Natural killer cell treated with Interleukin-12 subunit alpha and Interleukin-12 subunit beta and Interleukin-15 and Interleukin-18, amount 100 ng/mL, for 72 hours (primary cell): ENCODE data around the gene GALNT15. TPM values are rescaled to one million over a fixed set of nuclear protein-coding genes. Genes with fewer than 3 reads are reported as not detected.

Experiments
- ATAC-seq, 2 donors: fragments of 150-1000 bp; cut with Tn5 transposase in 1 of 2; sonication (Bioruptor Pico), chemical (Tn5 transposase) in 1 of 2; 2 replicates each; pipeline ENCODE4 v1.10.0; 2021
- DNase-seq: peaks from one replicate; pipeline ENCODE4 v3.0.0; 2022; ENCODE audit warnings: low spot score
- H3K27ac Mint-ChIP-seq, 2 donors: 1 replicate in 1 of 2; 2 replicates in 1 of 2; pipeline ENCODE4 v1.8.0; 2022; ENCODE audit warnings: mixed read lengths in 2 of 2, mild to moderate bottlenecking in 1 of 2, moderate library complexity in 1 of 2
- H3K27me3 Mint-ChIP-seq, 2 donors: 1 replicate in 1 of 2; 2 replicates in 1 of 2; pipeline ENCODE4 v1.8.0; 2022; ENCODE audit warnings: mixed read lengths in 2 of 2
- H3K36me3 Mint-ChIP-seq: one replicate; pipeline ENCODE4 v1.8.0; 2022; ENCODE audit warnings: mixed read lengths
- H3K4me1 Mint-ChIP-seq, 2 donors: 1 replicate in 1 of 2; 2 replicates in 1 of 2; pipeline ENCODE4 v1.8.0; 2022; ENCODE audit warnings: low read depth in 2 of 2, mixed read lengths in 2 of 2, mild to moderate bottlenecking in 1 of 2
- H3K4me3 Mint-ChIP-seq: one replicate; pipeline ENCODE4 v1.8.0; 2022; ENCODE audit warnings: mixed read lengths
- H3K9me3 Mint-ChIP-seq: 2 replicates; pipeline ENCODE4 v1.8.0; 2022; ENCODE audit warnings: mixed read lengths
- total RNA-seq, 2 donors: library from RNA; stranded (reverse); gene quantifications; one replicate each; pipeline ENCODE4 v1.2.3, GENCODE V29; 2022

GALNT15 gene
- total RNA-seq, 2 donors from 2014 or later = not detected

GRCh38 chr3:16203671-16204629 lies 29.5 kb downstream of the GALNT15 start:
- H3K27ac Mint-ChIP-seq = no peak overlapping the region
- peaks cover 24 to 25% of the 10 kb centered on the region in 2 donors for H3K27me3 Mint-ChIP-seq
- ATAC-seq (no peak), DNase-seq (no peak)
- no peaks in the 10 kb centered on the region for H3K9me3 Mint-ChIP-seq
- H3K4me1 Mint-ChIP-seq = peaks cover 0 to 4% of the 10 kb centered on the region in 2 donors
- no peak overlapping the region for H3K4me3 Mint-ChIP-seq
- no peaks in the 10 kb centered on the region for H3K36me3 Mint-ChIP-seq

DNA sequence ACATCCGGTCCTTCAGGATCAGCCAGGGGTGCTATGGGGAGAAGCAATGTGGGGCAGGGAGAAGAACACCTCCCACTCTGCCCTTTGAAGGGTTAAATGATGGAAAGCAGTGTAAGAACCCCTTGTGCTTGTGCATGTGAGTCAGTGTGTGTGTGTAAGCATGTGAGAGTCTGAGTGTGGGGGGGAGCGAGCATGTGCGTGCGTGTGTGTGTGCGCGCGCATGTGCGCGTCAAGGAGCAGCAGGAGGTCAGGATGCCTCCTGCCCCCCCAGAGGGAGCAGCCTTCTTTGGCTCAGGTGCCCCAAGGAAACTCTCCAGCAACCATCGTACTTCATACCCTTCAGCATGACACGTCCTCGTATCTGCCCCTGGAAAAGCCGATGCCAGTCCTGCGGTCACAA lies 30.3 kb downstream of the GALNT15 start:
- Mint-ChIP-seq H3K27me3 (peaks cover 20 to 24% of the 10 kb centered on the region in 2 donors), H3K27ac (no peak overlapping the region), H3K4me1 (peaks cover 0 to 4% of the 10 kb centered on the region in 2 donors), H3K36me3 (no peaks in the 10 kb centered on the region), H3K9me3 (no peaks in the 10 kb centered on the region), H3K4me3 (no peak overlapping the region)
- ATAC-seq = no peak
- no peak for DNase-seq

DNA sequence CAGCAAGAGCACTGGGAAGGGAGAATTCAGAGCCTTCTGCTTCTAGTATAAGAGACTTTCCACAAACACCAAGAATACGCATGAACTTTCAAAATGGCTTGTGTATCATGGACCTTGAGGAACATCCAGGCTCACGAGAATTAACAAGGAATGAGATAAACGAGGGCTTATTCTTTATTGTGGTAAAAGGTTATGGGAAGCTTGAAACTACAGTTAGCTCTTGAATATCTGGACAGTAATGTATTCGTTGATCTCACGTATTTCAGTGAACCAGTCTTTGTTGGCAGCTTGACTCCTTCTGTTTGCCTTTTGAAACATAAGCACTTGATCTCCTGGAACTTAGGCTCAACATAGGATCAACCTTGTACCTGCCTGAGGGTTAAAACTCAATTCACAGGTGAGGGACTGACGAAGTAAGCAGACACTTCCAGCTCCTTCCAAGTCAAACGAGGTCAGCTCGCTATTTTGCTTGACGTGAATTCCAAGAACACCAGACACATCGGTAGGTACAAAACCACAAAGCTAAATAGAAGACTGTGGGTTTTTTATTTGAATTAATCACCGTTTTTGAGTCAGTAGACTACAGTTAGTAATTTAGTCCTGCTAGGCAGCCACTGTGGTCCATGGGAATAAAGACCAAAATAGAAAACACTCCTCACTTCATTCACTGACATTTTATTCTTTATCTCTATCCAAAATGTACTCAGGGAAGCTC lies 30.8 kb downstream of the GALNT15 start:
- Mint-ChIP-seq H3K4me3 (no peak overlapping the region), H3K36me3 (no peaks in the 10 kb centered on the region), H3K27ac (no peak overlapping the region), H3K9me3 (no peaks in the 10 kb centered on the region), H3K4me1 (peaks cover 0 to 4% of the 10 kb centered on the region in 2 donors), H3K27me3 (peaks cover 18 to 24% of the 10 kb centered on the region in 2 donors)
- ATAC-seq = peak in 1 of 2 donors; percentile 58
- no peak for DNase-seq

DNA sequence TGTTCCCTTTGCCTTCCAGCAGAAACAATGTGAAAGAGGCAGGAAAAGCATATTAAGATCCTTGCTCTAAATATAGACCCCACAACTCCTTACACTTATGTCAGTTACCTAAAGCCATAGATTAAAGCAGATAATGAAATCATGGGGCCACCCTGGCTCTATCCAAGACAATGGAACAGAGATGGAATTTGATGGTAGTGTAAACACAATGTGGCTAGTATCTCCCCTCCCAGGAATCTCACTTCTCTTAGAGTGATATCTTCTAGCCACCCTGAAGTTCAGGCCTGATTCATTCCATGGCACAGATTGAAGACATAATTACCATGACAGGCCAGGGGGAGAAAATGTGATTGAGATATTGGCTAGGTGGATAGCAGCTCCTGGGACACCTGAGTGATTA lies 32.6 kb downstream of the GALNT15 start:
- Mint-ChIP-seq H3K4me3 (no peak overlapping the region), H3K9me3 (no peaks in the 10 kb centered on the region), H3K27me3 (peaks cover 13 to 18% of the 10 kb centered on the region in 2 donors), H3K36me3 (no peaks in the 10 kb centered on the region), H3K27ac (no peak overlapping the region), H3K4me1 (peaks cover 0 to 4% of the 10 kb centered on the region in 2 donors)
- ATAC-seq (no peak), DNase-seq (no peak)

- Mint-ChIP-seq H3K27me3 (peaks cover 2 to 7% of the 10 kb centered on the region in 2 donors), H3K4me3 (no peak overlapping the region), H3K36me3 (no peaks in the 10 kb centered on the region), H3K27ac (no peak overlapping the region), H3K4me1 (no peaks in the 10 kb centered on the region), H3K9me3 (no peaks in the 10 kb centered on the region)
- no peak for DNase-seq
- no peak for ATAC-seq
Observed at GRCh38 chr3:16211176-16211904, 36.9 kb downstream of the GALNT15 start.

- H3K36me3 Mint-ChIP-seq = no peaks in the 10 kb centered on the region
- no peaks in the 10 kb centered on the region for H3K4me1 Mint-ChIP-seq
- H3K4me3 Mint-ChIP-seq = no peak overlapping the region
- DNase-seq (no peak), ATAC-seq (no peak)
- H3K27ac Mint-ChIP-seq = no peak overlapping the region
- H3K9me3 Mint-ChIP-seq = no peaks in the 10 kb centered on the region
- H3K27me3 Mint-ChIP-seq = peaks cover 7% of the 10 kb centered on the region in 2 donors
Observed at GRCh38 chr3:16214366-16214765, 39.9 kb downstream of the GALNT15 start.

- DNase-seq (no peak), ATAC-seq (no peak)
- Mint-ChIP-seq H3K27ac (no peak overlapping the region), H3K9me3 (no peaks in the 10 kb centered on the region), H3K27me3 (peaks cover 7% of the 10 kb centered on the region in 2 donors), H3K36me3 (no peaks in the 10 kb centered on the region), H3K4me3 (no peak overlapping the region), H3K4me1 (no peaks in the 10 kb centered on the region)
Observed at GRCh38 chr3:16216373-16216935, 42.0 kb downstream of the GALNT15 start.

DNA sequence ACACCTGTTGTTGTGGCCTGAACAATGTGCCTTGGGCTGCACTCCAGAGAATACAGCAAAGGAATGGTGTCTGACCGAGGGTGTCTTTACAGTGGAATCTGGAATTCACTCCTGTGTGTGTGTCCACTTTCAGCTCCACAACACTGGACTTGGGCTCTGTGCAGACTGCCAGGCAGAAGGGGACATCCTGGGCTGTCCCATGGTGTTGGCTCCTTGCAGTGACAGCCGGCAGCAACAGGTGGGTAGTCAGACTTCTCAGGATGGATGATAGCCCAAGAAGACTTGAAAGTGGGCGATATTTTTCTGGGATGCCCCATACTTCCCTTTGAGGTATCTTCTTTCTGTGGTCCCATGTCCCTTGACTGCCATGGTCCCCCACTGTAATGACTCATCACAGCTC lies 45.3 kb downstream of the GALNT15 start:
- Mint-ChIP-seq H3K36me3 (no peaks in the 10 kb centered on the region), H3K27ac (no peak overlapping the region), H3K9me3 (no peaks in the 10 kb centered on the region), H3K4me3 (no peak overlapping the region), H3K4me1 (no peaks in the 10 kb centered on the region), H3K27me3 (peaks cover 5 to 7% of the 10 kb centered on the region in 2 donors)
- no peak for DNase-seq
- ATAC-seq = peak in 1 of 2 donors; percentile 11

GRCh38 chr3:16221990-16222389 lies 47.5 kb downstream of the GALNT15 start:
- Mint-ChIP-seq H3K36me3 (no peaks in the 10 kb centered on the region), H3K4me3 (no peak overlapping the region), H3K27me3 (peaks cover 0 to 7% of the 10 kb centered on the region in 2 donors), H3K27ac (no peak overlapping the region), H3K9me3 (peaks cover 3% of the 10 kb centered on the region), H3K4me1 (peaks cover 0 to 3% of the 10 kb centered on the region in 2 donors)
- DNase-seq (no peak), ATAC-seq (no peak)

- Mint-ChIP-seq H3K27me3 (peaks cover 0 to 6% of the 10 kb centered on the region in 2 donors), H3K36me3 (no peaks in the 10 kb centered on the region), H3K4me3 (no peak overlapping the region), H3K4me1 (peaks cover 0 to 3% of the 10 kb centered on the region in 2 donors), H3K27ac (no peak overlapping the region), H3K9me3 (peaks cover 3% of the 10 kb centered on the region)
- ATAC-seq (peak in 1 of 2 donors; percentile 43), DNase-seq (no peak)
Observed at GRCh38 chr3:16222547-16222946, 48.1 kb downstream of the GALNT15 start.

DNA sequence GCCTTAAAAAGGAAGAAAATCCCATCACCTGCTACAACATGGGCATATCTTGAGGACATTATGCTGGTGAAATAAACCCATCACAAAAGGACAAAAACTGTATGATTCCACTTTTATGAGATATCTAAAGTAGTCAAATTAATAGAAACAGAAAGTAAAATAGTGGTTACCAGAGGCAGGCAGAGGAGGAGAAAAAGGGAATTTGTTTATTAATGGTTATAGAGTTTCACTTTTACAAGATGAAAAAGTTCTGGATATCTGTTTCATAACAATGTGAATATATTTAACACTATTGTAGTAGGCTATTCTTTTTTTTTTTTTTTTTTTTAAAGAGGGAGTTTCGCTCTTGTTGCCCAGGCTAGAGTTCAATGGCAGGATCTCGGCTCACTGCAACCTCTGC lies 49.8 kb downstream of the GALNT15 start:
- DNase-seq = no peak
- H3K4me3 Mint-ChIP-seq = no peak overlapping the region

DNA sequence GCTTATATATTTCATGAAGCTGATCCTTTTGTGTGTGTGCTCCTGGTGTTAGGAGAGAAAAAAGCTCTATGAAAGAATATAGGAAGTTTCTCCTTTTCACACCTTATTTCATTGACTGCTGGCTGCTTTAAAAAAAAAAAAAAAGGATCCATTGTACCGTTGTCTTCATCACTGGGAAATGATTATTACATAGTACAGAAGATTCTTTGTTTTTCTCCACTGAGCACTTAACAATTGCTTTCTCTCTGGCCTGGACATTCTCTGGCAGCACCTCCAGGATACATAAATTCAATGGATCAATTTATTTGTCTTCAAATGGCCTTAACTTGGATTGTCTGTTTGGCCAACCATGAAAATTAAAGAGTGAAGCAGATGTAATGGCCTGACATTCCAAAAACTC lies 53.1 kb downstream of the GALNT15 start:
- ATAC-seq (no peak), DNase-seq (no peak)
- peaks cover 0 to 8% of the 10 kb centered on the region in 2 donors for H3K27me3 Mint-ChIP-seq
- H3K27ac Mint-ChIP-seq = no peak overlapping the region
- no peaks in the 10 kb centered on the region for H3K36me3 Mint-ChIP-seq
- H3K4me3 Mint-ChIP-seq = no peak overlapping the region
- H3K4me1 Mint-ChIP-seq = peaks cover 0 to 3% of the 10 kb centered on the region in 2 donors
- H3K9me3 Mint-ChIP-seq = peaks cover 3% of the 10 kb centered on the region

More for the DNA sequence above, 49.8 kb downstream of the GALNT15 start:
- no peak for ATAC-seq
- H3K27me3 Mint-ChIP-seq = peaks cover 0 to 7% of the 10 kb centered on the region in 2 donors
- H3K9me3 Mint-ChIP-seq = peaks cover 3% of the 10 kb centered on the region
- peaks cover 0 to 3% of the 10 kb centered on the region in 2 donors for H3K4me1 Mint-ChIP-seq
- H3K27ac Mint-ChIP-seq = no peak overlapping the region
- H3K36me3 Mint-ChIP-seq = no peaks in the 10 kb centered on the region

- peaks cover 3% of the 10 kb centered on the region for H3K9me3 Mint-ChIP-seq
- no peak overlapping the region for H3K27ac Mint-ChIP-seq
- H3K4me3 Mint-ChIP-seq = no peak overlapping the region
- ATAC-seq = no peak
- H3K27me3 Mint-ChIP-seq = peaks cover 0 to 12% of the 10 kb centered on the region in 2 donors
- DNase-seq = no peak
- H3K4me1 Mint-ChIP-seq = peaks cover 0 to 3% of the 10 kb centered on the region in 2 donors
- no peaks in the 10 kb centered on the region for H3K36me3 Mint-ChIP-seq
Observed at GRCh38 chr3:16229681-16230080, 55.2 kb downstream of the GALNT15 start.
